Measurements from ENCODE around the gene PARD6A.

DNA sequence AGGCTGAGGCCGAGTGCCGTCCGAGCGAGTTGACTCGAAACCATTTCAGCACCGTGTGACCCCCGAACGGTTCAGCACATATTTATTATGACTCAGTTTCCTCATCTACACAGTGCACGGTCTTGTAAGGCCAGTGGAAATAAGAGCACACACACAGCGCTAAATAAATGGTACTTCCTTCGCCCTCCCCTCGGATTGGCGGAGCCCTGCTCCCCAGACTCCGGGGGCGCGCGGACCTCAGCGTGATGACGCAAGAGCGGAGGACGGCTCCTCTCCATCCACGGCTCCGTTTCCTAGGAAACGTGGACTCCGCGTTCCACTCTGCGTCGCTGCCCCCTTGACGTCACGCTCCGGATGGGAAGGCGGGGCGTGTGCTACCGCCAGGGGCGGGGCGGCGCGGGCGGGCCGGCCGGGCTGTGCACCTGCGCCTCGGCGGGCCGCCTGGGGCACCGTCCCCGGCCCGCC lies at the start of gene PARD6A:
- TF ChIP-seq, protein P1, sequence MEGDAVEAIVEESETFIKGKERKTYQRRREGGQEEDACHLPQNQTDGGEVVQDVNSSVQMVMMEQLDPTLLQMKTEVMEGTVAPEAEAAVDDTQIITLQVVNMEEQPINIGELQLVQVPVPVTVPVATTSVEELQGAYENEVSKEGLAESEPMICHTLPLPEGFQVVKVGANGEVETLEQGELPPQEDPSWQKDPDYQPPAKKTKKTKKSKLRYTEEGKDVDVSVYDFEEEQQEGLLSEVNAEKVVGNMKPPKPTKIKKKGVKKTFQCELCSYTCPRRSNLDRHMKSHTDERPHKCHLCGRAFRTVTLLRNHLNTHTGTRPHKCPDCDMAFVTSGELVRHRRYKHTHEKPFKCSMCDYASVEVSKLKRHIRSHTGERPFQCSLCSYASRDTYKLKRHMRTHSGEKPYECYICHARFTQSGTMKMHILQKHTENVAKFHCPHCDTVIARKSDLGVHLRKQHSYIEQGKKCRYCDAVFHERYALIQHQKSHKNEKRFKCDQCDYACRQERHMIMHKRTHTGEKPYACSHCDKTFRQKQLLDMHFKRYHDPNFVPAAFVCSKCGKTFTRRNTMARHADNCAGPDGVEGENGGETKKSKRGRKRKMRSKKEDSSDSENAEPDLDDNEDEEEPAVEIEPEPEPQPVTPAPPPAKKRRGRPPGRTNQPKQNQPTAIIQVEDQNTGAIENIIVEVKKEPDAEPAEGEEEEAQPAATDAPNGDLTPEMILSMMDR (IDR thresholded peaks at IDR 0.05), result peak in 2 of 7 experiments; percentile 45 to 46
- peak in 2 of 3 donors; percentile 49 to 53 for TF ChIP-seq POLR2A (IDR thresholded peaks at IDR 0.05)

Data from body of pancreas (tissue), 4 donors.